ENCODE data around the gene SDC4.

Gene SDC4

GRCh38 chr20:45347936-45348778 lies at the start of gene SDC4:
SDC4 (minus strand) TSS chr20:45348424; CDS start chr20:45348384, 40 bp downstream.
- DNase-seq, result peak; percentile 66

GRCh38 chr20:45395114-45395415 lies 46.8 kb upstream of the SDC4 start:
- DNase-seq, result no peak

GRCh38 chr20:45394221-45395113 lies 46.2 kb upstream of the SDC4 start:
- DNase-seq, result no peak

- no peak for DNase-seq
Observed at GRCh38 chr20:45392733-45393132, 44.5 kb upstream of the SDC4 start.

GRCh38 chr20:45391559-45391958 lies 43.3 kb upstream of the SDC4 start:
- DNase-seq, result no peak

- DNase-seq, result no peak
Observed at GRCh38 chr20:45390931-45391330, 42.7 kb upstream of the SDC4 start.

- no peak for DNase-seq
Observed at GRCh38 chr20:45387274-45387673, 39.0 kb upstream of the SDC4 start.

- no peak for DNase-seq
Observed at GRCh38 chr20:45378191-45378590, 30.0 kb upstream of the SDC4 start, which contains the start of gene TP53TG5. TP53TG5 (minus strand) TSS chr20:45378325; CDS start chr20:45378236, 89 bp downstream.

- no peak for DNase-seq
Observed at GRCh38 chr20:45377269-45377668, 29.0 kb upstream of the SDC4 start.

- no peak for DNase-seq
Observed at GRCh38 chr20:45374966-45375365, 26.7 kb upstream of the SDC4 start.

GRCh38 chr20:45374101-45374467 lies 25.9 kb upstream of the SDC4 start:
- DNase-seq, result no peak

GRCh38 chr20:45373353-45374100 lies 25.3 kb upstream of the SDC4 start:
- peak; percentile 87 for DNase-seq

- no peak for DNase-seq
Observed at GRCh38 chr20:45372646-45373352, 24.6 kb upstream of the SDC4 start.

- DNase-seq, result no peak
Observed at GRCh38 chr20:45372241-45372640, 24.0 kb upstream of the SDC4 start.

- no peak for DNase-seq
Observed at GRCh38 chr20:45370571-45371160, 22.4 kb upstream of the SDC4 start.

GRCh38 chr20:45368221-45368980 lies 20.2 kb upstream of the SDC4 start:
- peak; percentile 72 for DNase-seq

- no peak for DNase-seq
Observed at GRCh38 chr20:45367126-45367525, 18.9 kb upstream of the SDC4 start.

- DNase-seq, result no peak
Observed at GRCh38 chr20:45366631-45367030, 18.4 kb upstream of the SDC4 start.

GRCh38 chr20:45366192-45366591 lies 18.0 kb upstream of the SDC4 start:
- no peak for DNase-seq

- no peak for DNase-seq
Observed at GRCh38 chr20:45365444-45365970, 17.3 kb upstream of the SDC4 start.

Measured in CD4-positive, alpha-beta T cell treated with Interleukin-15 for 1 hour (primary cell).